GM19239 (cell line): ENCODE results near the gene CDKL4.
"Not testable (repeated sequence)": the region's sequence is repeated elsewhere in the genome, so short reads cannot be mapped to it uniquely, and the experiment has no call there.

Experiments
- DNase-seq: peaks from one replicate; pipeline ENCODE4 v3.0.0; 2011; ENCODE audit warnings: low spot score; ENCODE audit not compliant: insufficient read length
- FAIRE-seq: peaks from 2 replicates; lab custom pipeline; 2011; peaks lifted over from hg19 to GRCh38; lab: Jason Lieb, UNC

CDKL4 gene

GRCh38 chr2:39243469-39244123 is at the start of gene CDKL4:
CDKL4 (minus strand) TSS chr2:39243970.
- no peak for FAIRE-seq
- no peak for DNase-seq

- no peak for DNase-seq
- no peak for FAIRE-seq
Measured at GRCh38 chr2:39290433-39290832, 46.7 kb upstream of the CDKL4 start.

DNA sequence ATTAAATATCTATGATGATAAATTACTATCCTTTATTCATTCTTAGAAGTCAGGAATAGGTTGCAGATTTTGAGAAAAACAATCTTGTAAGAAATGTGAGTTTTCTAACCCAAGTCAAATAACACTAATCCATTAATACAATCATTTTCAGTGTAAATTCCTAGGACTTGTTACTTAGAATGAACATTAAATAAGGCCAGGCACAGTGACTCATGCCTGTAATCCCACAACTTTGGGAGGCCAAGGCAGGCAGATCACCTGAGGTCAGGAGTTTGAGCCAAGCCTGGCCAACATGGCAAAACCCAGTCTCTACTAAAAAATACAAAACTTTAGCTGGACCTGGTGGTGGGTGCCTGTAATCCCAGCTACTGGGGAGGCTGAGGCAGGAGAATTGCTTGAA is 45.8 kb upstream of the CDKL4 start:
- DNase-seq (no peak), FAIRE-seq (no peak)

GRCh38 chr2:39283561-39283960 is 39.8 kb upstream of the CDKL4 start:
- no peak for DNase-seq
- FAIRE-seq = no peak

DNA sequence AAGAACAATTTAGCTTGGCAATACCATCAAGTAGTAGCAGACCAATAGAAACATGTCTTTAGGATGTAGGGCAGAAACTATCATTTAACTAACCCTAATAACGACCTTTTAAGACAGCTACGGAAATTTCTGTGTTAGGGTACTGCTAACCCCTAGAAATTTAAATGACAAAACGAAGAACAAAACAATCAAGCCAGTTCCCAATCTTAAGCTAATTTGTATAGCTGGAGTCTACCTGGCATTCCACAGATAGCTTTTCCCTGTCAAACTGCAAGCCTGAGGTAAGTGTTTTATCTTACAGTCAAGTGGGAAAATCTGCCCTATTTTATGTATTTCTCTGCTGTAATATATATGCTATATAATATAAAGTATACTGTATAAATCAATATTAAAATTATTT is 37.6 kb upstream of the CDKL4 start:
- no peak for DNase-seq
- FAIRE-seq = no peak

DNA sequence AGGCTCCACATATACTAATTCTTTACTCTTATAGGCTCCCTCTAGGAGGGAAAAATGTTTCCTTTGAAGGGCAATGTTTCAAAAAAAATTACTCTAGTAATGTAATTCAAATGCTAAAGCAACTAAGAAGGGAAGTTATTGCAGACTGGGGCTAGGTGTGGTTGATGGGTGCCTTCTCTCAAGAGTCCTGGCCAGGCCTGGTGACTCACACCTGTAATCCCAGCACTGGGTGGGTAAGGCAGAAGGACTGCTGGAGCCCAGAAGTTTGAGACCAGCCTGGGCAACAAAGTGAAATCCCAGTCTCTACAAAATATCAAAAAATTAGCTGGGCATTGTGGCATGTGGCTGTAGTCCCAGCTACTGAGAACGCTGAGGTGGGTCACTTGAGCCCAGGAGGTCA is 31.2 kb upstream of the CDKL4 start:
- peak; percentile 53 for FAIRE-seq

DNA sequence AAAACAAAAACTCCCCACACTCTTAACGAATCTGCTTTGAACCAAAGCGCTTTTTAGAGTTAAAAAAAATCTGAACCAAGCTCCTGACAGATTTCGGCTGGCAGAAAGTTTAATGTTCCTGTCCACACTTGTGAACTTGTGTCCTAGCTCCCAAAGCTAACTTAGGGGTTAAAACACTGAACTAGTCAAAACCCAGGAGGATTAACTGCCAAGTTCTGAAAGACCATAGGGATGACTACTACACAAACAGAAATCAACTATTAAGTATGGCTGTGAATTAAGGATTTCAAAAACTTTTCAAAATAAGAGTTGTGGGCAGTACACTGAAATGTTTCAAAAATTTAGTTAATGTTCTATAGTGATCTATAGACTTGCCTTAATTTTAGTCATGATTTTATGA is 26.2 kb upstream of the CDKL4 start:
- FAIRE-seq (no peak), DNase-seq (no peak)

More for the DNA sequence above, 31.2 kb upstream of the CDKL4 start:
- no peak for DNase-seq

- FAIRE-seq (peak; percentile 33), DNase-seq (no peak)
Measured at GRCh38 chr2:39266916-39267434, 23.2 kb upstream of the CDKL4 start.

- peak; percentile 95 for FAIRE-seq
- no peak for DNase-seq
Measured at GRCh38 chr2:39266139-39266805, 22.5 kb upstream of the CDKL4 start.

GRCh38 chr2:39265315-39265714 is 21.5 kb upstream of the CDKL4 start:
- no peak for DNase-seq
- no peak for FAIRE-seq

GRCh38 chr2:39264733-39265132 is 21.0 kb upstream of the CDKL4 start:
- peak; percentile 26 for FAIRE-seq
- DNase-seq = no peak

- FAIRE-seq (no peak), DNase-seq (no peak)
Measured at GRCh38 chr2:39260087-39260486, 16.3 kb upstream of the CDKL4 start.

DNA sequence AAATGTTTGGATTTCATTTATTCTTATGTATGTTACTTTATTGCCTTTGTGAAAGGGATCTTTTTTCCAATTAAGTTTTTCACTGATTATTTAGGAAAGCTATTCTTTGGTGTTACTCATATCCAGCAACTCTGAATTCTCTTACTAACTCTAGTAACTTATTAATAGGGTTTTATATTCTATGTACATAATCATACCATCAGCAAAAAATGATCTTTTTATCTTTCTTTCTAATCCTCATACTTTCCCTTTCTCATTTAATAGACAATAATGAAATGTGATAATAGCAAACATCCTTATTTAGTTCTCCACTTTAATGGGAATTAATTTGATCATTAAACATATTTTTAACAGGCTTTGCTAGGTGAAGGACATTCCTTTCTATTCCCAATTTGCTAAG is 12.3 kb upstream of the CDKL4 start:
- DNase-seq = no peak
- FAIRE-seq = no peak

DNA sequence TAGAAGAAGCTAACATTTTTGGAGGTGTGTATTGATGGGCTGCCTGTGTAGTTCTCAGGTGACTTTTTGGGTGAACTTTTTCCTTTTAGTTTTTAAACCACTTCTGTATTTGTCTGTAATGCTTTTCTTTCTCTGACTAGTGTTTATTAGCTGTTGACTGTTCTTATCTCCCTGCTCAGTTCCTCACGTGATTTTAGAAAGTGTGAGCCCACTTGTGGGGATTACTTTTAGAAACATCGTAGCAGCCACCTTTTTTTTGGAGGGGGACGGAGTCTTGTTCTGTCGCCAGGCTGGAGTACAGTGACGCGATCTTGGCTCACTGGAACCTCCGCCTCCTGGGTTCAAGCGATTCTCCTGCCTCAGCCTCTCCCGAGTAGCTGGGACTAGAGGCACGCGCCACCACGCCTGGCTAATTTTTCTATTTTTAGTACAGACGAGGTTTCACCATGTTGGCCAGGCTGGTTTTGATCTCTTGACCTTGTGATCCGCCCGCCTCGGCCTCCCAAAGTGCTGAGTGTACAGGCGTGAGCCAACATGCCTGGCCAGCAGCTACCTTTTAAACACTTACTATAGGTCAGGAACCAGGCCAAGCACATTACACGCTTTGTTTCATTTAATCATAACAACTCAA is 9.2 kb upstream of the CDKL4 start:
- no peak for DNase-seq
- no peak for FAIRE-seq

GRCh38 chr2:39247512-39248043 is 3.8 kb upstream of the CDKL4 start:
- no peak for FAIRE-seq
- DNase-seq = no peak

DNA sequence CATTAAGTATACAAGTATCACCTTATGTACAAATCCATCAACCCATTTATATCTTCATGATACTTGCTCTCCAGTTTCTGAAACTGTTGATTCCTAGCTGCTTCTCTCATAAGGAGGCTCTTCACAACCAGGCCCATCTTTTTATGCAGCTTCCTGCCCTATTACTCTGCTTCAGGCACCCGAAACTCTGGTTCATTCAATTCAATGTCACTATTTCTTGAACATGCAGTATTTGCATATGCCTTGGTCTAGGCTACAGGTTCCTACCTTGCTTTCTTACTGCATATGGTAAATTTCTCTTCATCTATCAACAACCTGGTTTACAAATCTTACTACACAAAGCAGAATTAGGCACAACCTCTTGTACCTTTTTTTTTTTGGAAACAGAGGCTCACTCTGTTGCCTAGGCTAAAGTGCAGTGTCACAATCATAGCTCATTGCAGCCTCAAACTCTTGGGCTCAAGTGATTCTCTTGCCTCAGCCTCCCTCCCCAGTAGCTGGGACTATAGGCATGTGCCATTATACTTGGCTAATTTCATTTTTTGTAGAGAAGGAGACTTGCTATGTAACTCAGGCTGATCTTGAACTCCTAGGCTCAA is 2.7 kb upstream of the CDKL4 start:
- FAIRE-seq = no peak
- no peak for DNase-seq

- FAIRE-seq, DNase-seq: not testable (repeated sequence)
Measured at GRCh38 chr2:39244963-39245625, 1.3 kb upstream of the CDKL4 start.

DNA sequence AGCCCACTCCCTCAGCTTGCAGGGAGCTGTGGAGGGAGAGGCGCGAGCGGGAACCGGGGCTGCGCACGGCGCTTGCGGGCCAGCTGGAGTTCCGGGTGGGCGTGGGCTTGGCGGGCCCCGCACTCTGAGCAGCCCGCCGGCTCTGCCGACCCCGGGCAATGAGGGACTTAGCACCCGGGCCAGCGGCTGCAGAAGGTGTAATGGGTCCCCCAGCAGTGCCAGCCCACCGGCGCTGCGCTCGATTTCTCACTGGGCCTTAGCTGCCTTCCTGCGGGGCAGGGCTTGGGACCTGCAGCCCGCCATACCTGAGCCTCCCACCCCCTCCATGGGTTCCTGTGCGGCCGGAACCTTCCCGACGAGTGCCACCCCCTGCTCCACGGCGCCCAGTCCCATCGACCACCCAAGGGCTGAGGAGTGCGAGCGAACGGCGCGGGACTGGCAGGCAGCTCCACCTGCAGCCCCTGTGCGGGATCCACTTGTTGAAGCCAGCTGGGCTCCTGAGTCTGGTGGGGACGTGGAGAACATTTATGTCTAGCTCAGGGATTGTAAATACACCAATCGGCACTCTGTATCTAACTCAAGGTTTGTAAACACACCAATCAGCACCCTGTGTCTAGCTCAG is 582 bp upstream of the CDKL4 start:
- not testable (repeated sequence) for FAIRE-seq, DNase-seq

DNA sequence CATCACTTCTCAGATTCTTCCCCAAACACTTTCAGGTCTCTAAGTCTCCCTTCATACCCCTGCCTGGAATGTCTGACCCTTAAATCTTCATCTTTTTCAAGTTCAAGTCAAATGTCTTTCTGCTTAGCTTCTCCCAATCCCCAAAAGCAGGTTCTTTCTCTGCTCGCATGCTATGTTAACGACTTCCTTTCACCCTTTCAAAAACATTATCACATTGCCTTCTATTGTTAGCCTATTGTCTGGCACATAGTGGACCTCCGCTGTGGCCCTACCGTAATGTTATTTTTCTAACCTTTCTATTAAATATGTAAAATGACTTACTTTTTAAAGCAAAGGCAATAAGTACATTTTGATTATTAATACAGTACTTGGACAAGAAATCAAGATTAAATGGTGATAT is 2.2 kb downstream of the CDKL4 start:
- FAIRE-seq (no peak), DNase-seq (no peak)

DNA sequence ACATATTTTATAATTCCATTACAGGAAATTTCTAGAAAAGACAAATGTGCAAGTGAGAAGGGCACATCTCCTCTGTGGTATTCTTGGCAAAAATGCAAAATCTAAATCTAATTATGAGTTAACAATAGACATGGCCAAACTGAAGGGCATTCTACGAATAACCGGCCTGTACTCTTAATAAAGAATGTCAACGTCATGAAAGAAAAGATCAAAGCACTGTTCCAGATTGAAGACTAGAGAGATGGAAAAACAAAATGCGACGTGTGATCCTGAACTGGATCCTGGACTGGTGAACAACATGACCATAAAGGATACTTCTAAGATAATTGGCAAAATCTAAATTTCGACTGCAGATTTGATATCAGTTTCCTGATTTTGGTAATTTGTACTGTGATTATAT is 3.0 kb downstream of the CDKL4 start:
- FAIRE-seq = no peak
- no peak for DNase-seq
